Hematopoietic multipotent progenitor cell treated with erythropoietin and hydrocortisone succinate and interleukin-3 and kit ligand, for 8 days (in vitro differentiated cells): ENCODE results near the gene ARPC2.

Experiments
- DNase-seq: peaks from one replicate; pipeline ENCODE4 v3.0.0-alpha.2; 2015

Gene ARPC2

GRCh38 chr2:218256612-218257350, 39.8 kb downstream of the ARPC2 start:
- DNase-seq: no peak

- DNase-seq: peak; percentile 64
These were observed 40.5 kb downstream of the ARPC2 start for GRCh38 chr2:218257390-218257981.

GRCh38 chr2:218259099-218259961, 42.3 kb downstream of the ARPC2 start:
- no peak for DNase-seq

- DNase-seq: no peak
These were observed 43.2 kb downstream of the ARPC2 start for GRCh38 chr2:218260166-218260565.

- DNase-seq: no peak
These were observed 43.9 kb downstream of the ARPC2 start, which contains the start of gene GPBAR1 for GRCh38 chr2:218260742-218261422. Gene GPBAR1, plus strand, starts transcription at chr2:218261015. Its CDS starts 1,710 bp downstream, at chr2:218262725.

GRCh38 chr2:218261423-218262236, 44.6 kb downstream of the ARPC2 start:
- no peak for DNase-seq

GRCh38 chr2:218262237-218262600, 45.2 kb downstream of the ARPC2 start:
- no peak for DNase-seq

GRCh38 chr2:218262631-218263586, 45.9 kb downstream of the ARPC2 start:
- no peak for DNase-seq

GRCh38 chr2:218263817-218264641, 47.0 kb downstream of the ARPC2 start:
- DNase-seq: no peak

GRCh38 chr2:218264773-218265561, 48.0 kb downstream of the ARPC2 start:
- DNase-seq: no peak

GRCh38 chr2:218265626-218266025, 48.6 kb downstream of the ARPC2 start:
- DNase-seq: no peak

GRCh38 chr2:218266316-218266979, 49.5 kb downstream of the ARPC2 start:
- DNase-seq: no peak

GRCh38 chr2:218267259-218267658, 50.3 kb downstream of the ARPC2 start:
- DNase-seq: no peak

GRCh38 chr2:218269900-218270720, 53.1 kb downstream of the ARPC2 start, which contains the start of the genes AAMP and PNKD:
Gene AAMP, minus strand, starts transcription at chr2:218270137. Its CDS starts 51 bp downstream, at chr2:218270086.
Gene PNKD, plus strand, starts transcription at chr2:218270519. Its CDS starts 17 bp downstream, at chr2:218270536.
- peak; percentile 99 for DNase-seq

- DNase-seq: peak; percentile 32
These were observed 53.9 kb downstream of the ARPC2 start for GRCh38 chr2:218270721-218271486.

GRCh38 chr2:218271487-218271797, 54.5 kb downstream of the ARPC2 start:
- DNase-seq: peak; percentile 24
